ENCODE results near the gene PRDM11.
"Not testable (repeated sequence)": the region's sequence is repeated elsewhere in the genome, so short reads cannot be mapped to it uniquely, and the experiment has no call there.

PRDM11 gene

GRCh38 chr11:45146072-45147016, at the start of gene PRDM11:
Gene PRDM11, plus strand, starts transcription at chr11:45146639. Its CDS starts 35,128 bp downstream, at chr11:45181767.
- DNase-seq (ENCODE audit: low read depth): no peak

- no peak for DNase-seq (ENCODE audit: low read depth)
Measured at GRCh38 chr11:45097721-45098493, 48.5 kb upstream of the PRDM11 start.

GRCh38 chr11:45098929-45099328, 47.5 kb upstream of the PRDM11 start:
- DNase-seq (ENCODE audit: low read depth): no peak

- no peak for DNase-seq (ENCODE audit: low read depth)
Measured at GRCh38 chr11:45100339-45100738, 46.1 kb upstream of the PRDM11 start.

- no peak for DNase-seq (ENCODE audit: low read depth)
Measured at GRCh38 chr11:45102361-45102809, 44.1 kb upstream of the PRDM11 start.

GRCh38 chr11:45102810-45103621, 43.4 kb upstream of the PRDM11 start:
- peak; percentile 51 for DNase-seq (ENCODE audit: low read depth)

- no peak for DNase-seq (ENCODE audit: low read depth)
Measured at GRCh38 chr11:45104006-45104789, 42.2 kb upstream of the PRDM11 start.

- DNase-seq (ENCODE audit: low read depth): no peak
Measured at GRCh38 chr11:45104790-45105084, 41.7 kb upstream of the PRDM11 start.

GRCh38 chr11:45105233-45105983, 41.0 kb upstream of the PRDM11 start:
- DNase-seq (ENCODE audit: low read depth): peak; percentile 37

- no peak for DNase-seq (ENCODE audit: low read depth)
Measured at GRCh38 chr11:45105984-45106375, 40.5 kb upstream of the PRDM11 start.

- no peak for DNase-seq (ENCODE audit: low read depth)
Measured at GRCh38 chr11:45106440-45106839, 40.0 kb upstream of the PRDM11 start.

GRCh38 chr11:45107029-45107428, 39.4 kb upstream of the PRDM11 start:
- no peak for DNase-seq (ENCODE audit: low read depth)

- no peak for DNase-seq (ENCODE audit: low read depth)
Measured at GRCh38 chr11:45108070-45109064, 38.1 kb upstream of the PRDM11 start.

GRCh38 chr11:45109400-45109799, 37.0 kb upstream of the PRDM11 start:
- no peak for DNase-seq (ENCODE audit: low read depth)

- peak; percentile 20 for DNase-seq (ENCODE audit: low read depth)
Measured at GRCh38 chr11:45110562-45110961, 35.9 kb upstream of the PRDM11 start.

- no peak for DNase-seq (ENCODE audit: low read depth)
Measured at GRCh38 chr11:45113807-45114206, 32.6 kb upstream of the PRDM11 start.

GRCh38 chr11:45127836-45128235, 18.6 kb upstream of the PRDM11 start:
- not testable (repeated sequence) for DNase-seq (ENCODE audit: low read depth)

GRCh38 chr11:45133878-45134277, 12.6 kb upstream of the PRDM11 start:
- no peak for DNase-seq (ENCODE audit: low read depth)

- DNase-seq (ENCODE audit: low read depth): no peak
Measured at GRCh38 chr11:45141171-45141570, 5.3 kb upstream of the PRDM11 start.

Measured in stimulated activated CD8-positive, alpha-beta memory T cell treated with anti-CD3 and anti-CD28 coated beads, Interleukin-12 subunit alpha, Interleukin-12 subunit beta, amount 100 ng/mL, for 1 hour (primary cell).